Psoas muscle (tissue), 8 donors: ENCODE measurements around the gene PCGF5. TPM values are rescaled to one million over a fixed set of nuclear protein-coding genes. Genes with fewer than 3 reads are reported as not detected.
"Not testable (repeated sequence)": the region's sequence is repeated elsewhere in the genome, so short reads cannot be mapped to it uniquely, and the experiment has no call there.

Source experiments
- ATAC-seq, 4 donors: fragments of 200-7000 bp; cut with Tn5 transposase; one replicate each; pipeline ENCODE4 v1.9.1; 2020; ENCODE audit warnings: moderate library complexity in 3 of 4, mild to moderate bottlenecking in 2 of 4
- DNase-seq, 2 donors: peaks; one replicate each; pipeline ENCODE4 v3.0.0-alpha.2; 2020
- H3K27ac ChIP-seq: fragments of 200-600 bp; one replicate; pipeline ENCODE4 v1.8.0; 2022
- H3K27me3 ChIP-seq, 3 donors: fragments of 200-600 bp in 1 of 3; one replicate each; pipeline versions ENCODE4 v1.6.1 to v1.8.0; 2013 to 2022; ENCODE audit warnings: low read length in 2 of 3, mild to moderate bottlenecking in 2 of 3, moderate library complexity in 1 of 3; ENCODE audit not compliant: insufficient read depth in 3 of 3
- H3K36me3 ChIP-seq, 2 donors: fragments of 200-600 bp in 1 of 2; one replicate each; pipeline versions ENCODE4 v1.6.1 to v1.8.0; 2013 to 2022; ENCODE audit warnings: low read depth in 1 of 2, mild to moderate bottlenecking in 1 of 2, moderate library complexity in 1 of 2; ENCODE audit not compliant: insufficient read depth in 1 of 2
- H3K4me1 ChIP-seq: fragments of 200-600 bp; one replicate; pipeline ENCODE4 v1.8.0; 2022
- H3K4me3 ChIP-seq: fragments of 200-600 bp; one replicate; pipeline ENCODE4 v1.8.0; 2022; ENCODE audit warnings: mild to moderate bottlenecking
- H3K9me3 ChIP-seq: fragments of 200-600 bp; one replicate; pipeline ENCODE4 v1.8.0; 2022
- CTCF ChIP-seq: fragments of 200-600 bp; IDR thresholded peaks from one replicate; pipeline ENCODE4 v1.8.0; 2022; ENCODE audit warnings: antibody characterized with exemption
- WGBS, 3 donors: extraction: QIAGEN DNeasy Blood & Tissue Kit; methylation state at CpG; one replicate each; pipeline versions ENCODE4 v1.1.6 to v1.1.7; 2013; 5-methylcytosine and 5-hydroxymethylcytosine counted together
- intact Hi-C, 2 donors: fragments of 100-400 bp; cut with DNase I; formaldehyde crosslinking; loops; one replicate each; pipeline versions ENCODE4 v1.11.0 to v1.14.2; 2022
- polyA plus RNA-seq, 3 donors: library from polyadenylated mRNA; stranded (reverse); fragments of 200-250 nt; gene quantifications; one replicate each; pipeline ENCODE4 v1.2.3, GENCODE V29; 2013
- total RNA-seq, 4 donors: library from RNA; stranded (reverse); fragmentation: NEBNext Ultra II Directional in 2 of 4; extraction: Animal tissue kit (Norgen Biotek cat#: 25700) in 2 of 4; gene quantifications; one replicate each; pipeline versions ENCODE4 v1.2.1 to v1.2.4, GENCODE V29; 2021 to 2023
- donor health status: healthy with polysubstance abuse.
- donor health status: DM: no; HTN: no; CAD: no; lungs with moderate emphysema.
- donor health status: Bipolar disorder and iron deficiency.
- donor health status: healthy.
- donor health status: DM: yes; HTN: yes; CAD: no.
- donor health status: DM: no; HTN: no; CAD: no.
- donor health status: DM: no; HTN: no; CAD: no.
- donor health status: DM: yes; HTN: yes; CAD: no.

The PCGF5 gene
- total and polyA plus RNA-seq, 7 donors = 30.3 to 126 (median 57.7) TPM

GRCh38 chr10:91316486-91316885 lies 96.0 kb downstream of the PCGF5 start:
- H3K36me3 ChIP-seq = no peaks in the 10 kb centered on the region
- ATAC-seq (no peak), DNase-seq (no peak)
- no peak overlapping the region for H3K4me3 ChIP-seq
- no peaks in the 10 kb centered on the region for H3K9me3 ChIP-seq
- TF ChIP-seq CTCF = no peak
- no peak overlapping the region for H3K27ac ChIP-seq
- 34 to 43% (median 41%) methylated on average over 2 of the region's 2 CpGs for WGBS, 3 donors
- peaks cover 4% of the 10 kb centered on the region for H3K4me1 ChIP-seq
- no peaks in the 10 kb centered on the region for H3K27me3 ChIP-seq
- intact Hi-C loops = no loop called here

GRCh38 chr10:91317541-91317940 lies 97.1 kb downstream of the PCGF5 start:
- intact Hi-C loops = no loop called here
- no peak for TF ChIP-seq CTCF
- ATAC-seq (no peak), DNase-seq (no peak)
- Histone ChIP-seq H3K4me1 (no peaks in the 10 kb centered on the region), H3K9me3 (no peaks in the 10 kb centered on the region), H3K36me3 (no peaks in the 10 kb centered on the region), H3K27ac (no peak overlapping the region), H3K27me3 (no peaks in the 10 kb centered on the region), H3K4me3 (no peak overlapping the region)

- intact Hi-C loops = no loop called here
- Histone ChIP-seq H3K4me1 (no peaks in the 10 kb centered on the region), H3K36me3 (no peaks in the 10 kb centered on the region), H3K27ac (no peak overlapping the region), H3K4me3 (no peak overlapping the region), H3K9me3 (no peaks in the 10 kb centered on the region), H3K27me3 (no peaks in the 10 kb centered on the region)
- no peak for TF ChIP-seq CTCF
- DNase-seq (no peak), ATAC-seq (no peak)
- WGBS, 3 donors = 89 to 93% (median 91%) methylated on average over 4 of the region's 4 CpGs
Observed at GRCh38 chr10:91319336-91319735, 98.9 kb downstream of the PCGF5 start.

GRCh38 chr10:91323293-91323905 lies 102.9 kb downstream of the PCGF5 start:
- H3K27me3 ChIP-seq, H3K4me1 ChIP-seq, intact Hi-C loops, H3K36me3 ChIP-seq, H3K4me3 ChIP-seq, H3K9me3 ChIP-seq, DNase-seq, H3K27ac ChIP-seq, ATAC-seq: not testable (repeated sequence)
- WGBS, 3 donors = 96 to 97% (median 96%) methylated on average over 27 to 44 of the region's 44 CpGs

GRCh38 chr10:91328320-91328984 lies 108.0 kb downstream of the PCGF5 start:
- Histone ChIP-seq H3K36me3 (no peaks in the 10 kb centered on the region), H3K27me3 (no peaks in the 10 kb centered on the region), H3K4me1 (no peaks in the 10 kb centered on the region), H3K9me3 (no peaks in the 10 kb centered on the region), H3K27ac (no peak overlapping the region), H3K4me3 (no peak overlapping the region)
- intact Hi-C loops = no loop called here
- no peak for TF ChIP-seq CTCF
- 90 to 97% (median 93%) methylated on average over 4 of the region's 4 CpGs for WGBS, 3 donors
- DNase-seq (no peak), ATAC-seq (no peak)

Other genes starting within 250 kb of the PCGF5 start
- gene HECTD2, start 189.7 kb downstream of the PCGF5 start, total RNA-seq = 10 to 100 TPM in 2 of 4 donors, 1 to 10 TPM in 2; 5.9 to 15.0 (median 10.8) TPM
- 1 to 10 TPM; 1.7 to 6.8 (median 2.0) TPM for gene HECTD2, start 189.7 kb downstream of the PCGF5 start, polyA plus RNA-seq